HG03442 (cell line): Measurements from ENCODE around the gene ZNF837.
A peak's percentile ranks its signal among the peaks of the same experiment; 100 is the strongest.
"Not testable (repeated sequence)": the region's sequence is repeated elsewhere in the genome, so short reads cannot be mapped to it uniquely, and the experiment has no call there.

Experiments used
- ATAC-seq: cut with Tn5 transposase; IDR thresholded peaks from one replicate; pipeline ENCODE4 v1.9.1; 2021; ENCODE audit warnings: mild to moderate bottlenecking, moderate library complexity; ENCODE audit not compliant: unreplicated experiment

The ZNF837 gene

GRCh38 chr19:58380662-58381459, at the start of gene ZNF837:
Gene ZNF837, minus strand, starts transcription at chr19:58381030. Its CDS starts 11,698 bp downstream, at chr19:58369332.
- ATAC-seq = peak; percentile 84

DNA sequence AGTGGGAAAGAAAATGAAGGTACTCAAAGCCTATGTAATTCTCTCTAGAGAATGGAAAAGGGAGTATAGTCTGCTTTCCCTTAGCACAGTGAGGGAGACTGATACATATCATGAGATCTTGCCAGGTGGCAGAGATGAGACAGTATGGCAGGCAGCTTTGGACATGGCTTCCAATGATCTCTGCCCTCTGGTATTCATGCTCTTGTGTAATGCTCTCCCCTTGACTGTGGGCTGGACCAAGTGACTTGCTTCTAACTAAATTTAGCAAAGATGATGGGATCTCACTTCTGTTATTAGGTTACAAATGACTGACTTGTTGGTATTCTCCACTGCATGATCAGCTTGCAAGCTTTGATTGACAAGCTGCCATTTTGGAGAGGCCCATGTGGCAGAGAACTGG, 48.9 kb upstream of the ZNF837 start:
- no peak for ATAC-seq

- ATAC-seq = no peak
Observed at GRCh38 chr19:58428617-58429016, 47.8 kb upstream of the ZNF837 start.

GRCh38 chr19:58417071-58417470, 36.2 kb upstream of the ZNF837 start:
- ATAC-seq = no peak

DNA sequence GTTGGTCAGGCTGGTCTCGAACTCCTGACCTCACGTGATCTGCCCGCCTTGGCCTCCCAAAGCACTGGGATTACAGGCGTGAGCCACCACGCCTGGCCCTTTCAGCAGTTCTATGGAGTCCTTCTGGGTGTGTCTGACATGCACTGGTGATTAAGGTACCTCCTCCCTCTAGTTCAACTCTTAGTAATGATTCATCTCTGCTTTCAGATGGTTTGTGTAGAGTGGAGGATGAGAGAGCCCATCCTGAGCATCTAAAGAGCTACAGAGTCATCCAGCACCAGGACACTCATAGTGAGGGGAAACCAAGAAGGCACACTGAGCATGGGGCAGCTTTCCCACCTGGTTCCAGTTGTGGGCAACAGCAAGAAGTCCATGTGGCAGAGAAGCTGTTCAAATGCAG, 35.8 kb upstream of the ZNF837 start:
- ATAC-seq = no peak

GRCh38 chr19:58409010-58409790, 28.4 kb upstream of the ZNF837 start:
- ATAC-seq = peak; percentile 12

DNA sequence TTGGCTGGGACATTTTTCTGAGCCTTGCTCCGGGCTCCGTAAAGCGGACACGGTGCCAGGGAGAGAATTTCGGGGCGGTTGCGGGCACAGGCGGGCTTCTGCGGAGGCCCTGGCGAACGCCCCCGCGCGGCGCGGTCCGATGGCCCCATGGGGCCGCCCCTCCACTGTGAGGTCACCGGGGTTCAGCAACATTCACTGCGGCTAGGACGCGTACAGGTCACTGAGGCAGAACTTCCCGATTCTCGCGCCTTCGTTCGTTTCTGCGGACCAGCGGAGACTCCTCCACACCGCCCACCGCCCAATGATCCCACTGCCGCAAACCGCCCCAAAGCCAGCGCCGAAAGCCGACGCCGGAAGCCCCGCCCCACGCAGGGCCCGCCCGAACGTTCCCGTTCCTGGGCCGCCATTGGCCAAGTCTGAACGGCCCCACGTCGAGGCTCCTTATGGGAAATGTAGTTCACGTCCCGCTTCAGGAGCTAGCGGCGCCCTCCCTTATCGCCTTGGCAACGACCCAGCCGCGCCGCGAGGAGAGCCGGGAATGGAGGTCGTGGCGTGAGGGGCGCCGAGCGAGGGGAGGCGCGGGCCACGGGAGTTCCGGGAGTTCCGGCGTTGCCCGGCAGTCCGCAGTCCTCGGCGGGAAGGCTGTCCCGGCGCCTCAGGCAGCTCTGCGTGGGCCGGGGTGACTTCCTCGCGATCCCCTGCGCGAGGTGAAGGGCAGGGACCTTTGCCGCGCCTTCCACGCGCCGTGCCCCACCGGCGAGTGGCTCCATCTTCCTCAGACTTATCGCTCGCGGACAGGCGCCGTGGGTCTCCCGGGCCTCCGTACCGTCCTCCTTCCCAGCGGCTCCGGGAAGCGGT, 27.6 kb upstream of the ZNF837 start, which contains the start of gene ZNF584:
Gene ZNF584 (plus strand): TSS at position 498 of the 858 bp plus-strand sequence. CDS start 499 bp downstream, outside the sequence.
- ATAC-seq = peak; percentile 84

- no peak for ATAC-seq
Observed at GRCh38 chr19:58407658-58408151, 26.9 kb upstream of the ZNF837 start.

GRCh38 chr19:58406818-58407657, 26.2 kb upstream of the ZNF837 start:
- no peak for ATAC-seq

DNA sequence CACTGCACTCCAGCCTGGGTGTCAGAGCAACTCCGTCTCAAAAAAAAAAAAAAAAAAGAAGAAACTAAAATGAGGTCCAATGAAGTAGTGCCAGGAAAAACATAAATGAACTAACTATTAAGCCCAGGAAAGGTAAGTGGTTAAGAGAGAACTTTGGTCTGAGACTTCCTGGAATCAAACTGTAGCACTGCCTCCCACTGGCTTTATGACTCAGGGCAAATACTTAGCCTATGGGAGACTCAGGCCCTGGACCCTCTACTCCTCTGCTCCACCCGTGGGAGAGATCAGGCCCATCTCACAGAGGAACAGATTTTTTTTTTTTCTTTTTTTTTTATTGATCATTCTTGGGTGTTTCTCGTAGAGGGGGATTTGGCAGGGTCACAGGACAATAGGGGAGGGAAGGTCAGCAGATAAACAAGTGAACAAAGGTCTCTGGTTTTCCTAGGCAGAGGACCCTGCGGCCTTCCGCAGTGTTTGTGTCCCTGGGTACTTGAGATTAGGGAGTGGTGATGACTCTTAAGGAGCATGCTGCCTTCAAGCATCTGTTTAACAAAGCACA, 23.2 kb upstream of the ZNF837 start:
- not testable (repeated sequence) for ATAC-seq

- no peak for ATAC-seq
Observed at GRCh38 chr19:58401840-58402421, 21.1 kb upstream of the ZNF837 start.

DNA sequence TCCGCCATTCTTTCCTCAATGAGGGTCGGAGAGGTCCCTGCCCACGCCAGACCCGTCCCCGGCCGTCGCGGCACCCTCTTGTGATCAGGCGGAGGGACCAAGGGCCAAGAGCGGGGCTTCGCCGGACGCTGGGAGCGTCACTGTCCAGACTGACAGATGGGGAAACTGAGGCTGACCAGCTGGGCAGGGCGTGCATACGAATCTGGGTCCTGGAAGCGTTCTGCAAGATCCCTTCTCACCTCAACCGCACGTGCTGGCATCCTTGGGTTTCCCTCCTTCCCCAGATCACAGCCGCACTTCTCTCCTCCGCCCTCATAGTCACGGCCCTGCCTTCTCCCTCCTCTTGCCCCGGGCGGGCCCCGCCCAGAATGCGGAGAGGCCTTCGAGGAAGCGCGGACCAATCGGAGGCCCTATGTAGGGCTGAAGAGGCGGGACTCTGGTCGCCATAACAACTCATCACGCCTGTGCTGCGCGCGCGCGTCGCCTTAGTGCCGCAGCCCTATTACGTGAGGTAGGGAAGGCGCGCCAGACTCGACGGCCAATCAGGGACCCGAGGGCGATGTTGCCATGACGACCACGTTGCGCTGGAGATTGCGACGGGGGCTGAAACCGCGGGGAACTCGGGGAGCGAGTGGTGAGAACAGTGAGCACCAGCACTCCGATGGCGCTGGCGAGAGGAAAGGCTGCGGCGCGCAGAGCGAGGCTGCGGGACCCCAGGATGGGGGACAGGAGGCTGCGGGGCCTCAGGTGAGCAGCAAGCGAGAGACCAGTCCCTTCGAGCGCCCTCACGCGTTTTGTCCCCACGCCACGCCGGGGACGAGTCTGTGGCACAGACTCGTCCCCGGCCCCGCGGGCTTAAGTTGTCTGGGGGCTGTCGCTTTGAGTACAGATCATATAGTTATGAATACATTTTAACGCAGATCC, 20.3 kb upstream of the ZNF837 start:
- peak; percentile 98 for ATAC-seq

DNA sequence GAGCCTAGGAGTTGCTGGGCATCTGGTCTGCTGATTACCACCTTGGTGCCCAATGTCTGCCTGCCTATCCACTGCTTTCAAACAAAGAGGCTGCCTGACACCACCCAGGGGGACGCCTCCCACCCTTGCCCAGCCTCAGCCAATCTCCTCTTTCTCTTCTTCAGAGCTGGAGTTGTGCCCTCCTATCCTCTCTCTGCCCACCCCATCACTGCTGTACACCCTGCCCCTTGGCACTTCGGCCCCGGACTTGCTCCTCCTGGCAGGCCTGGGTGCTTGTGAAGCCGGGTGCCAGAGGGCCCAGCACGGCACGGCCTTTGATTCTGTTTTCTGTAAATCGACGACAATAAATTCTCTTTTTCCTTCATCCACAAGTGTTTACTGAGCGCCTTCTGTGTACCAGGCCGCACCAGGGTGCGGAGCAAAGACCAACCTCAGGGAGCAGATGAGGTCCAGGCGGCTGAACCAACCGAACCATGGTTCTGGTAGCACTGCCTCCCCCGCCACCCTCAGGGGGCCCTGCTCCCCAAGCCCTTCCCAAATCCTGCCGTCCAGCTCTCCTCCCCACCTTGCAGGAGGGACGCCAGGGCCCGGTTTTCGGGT, 19.6 kb upstream of the ZNF837 start:
- ATAC-seq = no peak

- no peak for ATAC-seq
Observed at GRCh38 chr19:58399903-58400302, 19.1 kb upstream of the ZNF837 start.

- no peak for ATAC-seq
Observed at GRCh38 chr19:58398545-58398944, 17.7 kb upstream of the ZNF837 start.

GRCh38 chr19:58398087-58398486, 17.3 kb upstream of the ZNF837 start:
- ATAC-seq = no peak

DNA sequence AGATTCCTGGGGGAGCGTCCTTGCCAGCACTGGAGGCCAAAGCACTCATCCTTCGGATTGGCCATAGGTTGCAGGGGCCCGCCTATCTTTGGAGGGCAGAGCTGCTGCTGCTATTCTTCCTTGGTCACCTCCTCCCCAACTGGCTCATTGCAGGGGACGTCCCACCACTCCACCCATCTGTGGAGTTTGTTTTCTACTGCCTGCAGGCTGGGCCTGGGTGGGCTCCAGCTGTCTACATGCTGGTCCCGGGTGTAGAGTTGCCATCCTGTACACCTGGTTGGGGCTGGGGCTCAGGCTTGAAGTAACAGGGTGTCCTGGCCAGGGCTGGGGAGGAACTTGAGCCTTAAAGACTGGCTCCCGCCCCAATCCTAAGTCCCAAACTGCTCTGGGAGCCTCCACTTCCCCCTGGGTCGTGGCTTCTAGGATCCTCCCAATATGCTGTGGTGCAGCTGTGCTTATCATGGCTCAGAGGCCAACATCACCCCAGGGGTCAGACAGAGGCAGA, 16.8 kb upstream of the ZNF837 start:
- no peak for ATAC-seq
